ENCODE results near the gene GDF2.
A peak's percentile ranks its signal among the peaks of the same experiment; 100 is the strongest.

The GDF2 gene

DNA sequence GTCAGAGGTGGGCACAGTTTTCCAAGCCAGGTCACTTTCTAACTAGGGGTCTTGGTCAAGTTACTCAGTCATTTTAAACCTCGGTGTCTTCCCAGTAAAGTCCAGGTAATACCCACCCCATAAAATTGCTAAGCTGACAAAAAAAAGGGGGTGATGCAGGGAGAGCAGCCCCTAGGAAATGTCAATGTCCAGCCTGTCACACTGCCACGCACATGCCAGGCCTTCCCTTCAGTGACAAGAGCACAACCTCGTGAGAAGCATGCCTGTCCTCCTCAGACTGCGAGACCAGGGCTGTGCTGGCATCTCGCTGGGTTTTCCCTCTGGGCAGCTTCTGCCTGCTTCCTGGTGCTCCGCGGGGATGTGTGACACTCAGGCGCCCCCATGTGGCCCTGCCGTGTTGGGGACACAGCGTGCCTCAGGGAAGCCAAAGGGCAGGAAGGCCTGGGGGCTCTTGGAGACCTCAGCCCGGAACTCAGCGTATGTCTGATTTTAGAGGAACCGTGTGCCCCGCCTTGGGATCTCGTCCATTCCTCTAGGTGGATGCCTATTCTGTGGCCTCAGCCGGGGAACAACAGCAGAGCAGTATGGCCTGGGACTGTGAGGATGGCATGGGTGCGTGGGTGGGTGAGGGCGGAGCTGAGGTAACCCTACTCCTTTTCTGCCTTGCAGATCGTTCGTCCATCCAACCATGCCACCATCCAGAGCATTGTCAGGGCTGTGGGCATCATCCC, 10.2 kb upstream of the GDF2 start:
- DNase-seq (ENCODE audit: low spot score), result peak; percentile 63

DNA sequence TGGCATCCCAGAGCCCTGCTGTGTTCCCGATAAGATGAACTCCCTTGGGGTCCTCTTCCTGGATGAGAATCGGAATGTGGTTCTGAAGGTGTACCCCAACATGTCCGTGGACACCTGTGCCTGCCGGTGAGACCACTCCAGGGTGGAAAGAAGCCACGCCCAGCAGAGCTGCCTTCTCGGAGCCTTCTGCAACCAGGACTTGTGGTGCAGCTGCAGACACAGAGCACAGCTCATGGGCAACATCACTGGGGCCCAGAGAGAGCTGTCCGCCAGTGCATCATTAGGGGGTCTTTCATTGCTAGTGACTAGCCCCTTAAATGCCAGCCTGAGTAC, 9.6 kb upstream of the GDF2 start:
- no peak for DNase-seq (ENCODE audit: low spot score)

DNA sequence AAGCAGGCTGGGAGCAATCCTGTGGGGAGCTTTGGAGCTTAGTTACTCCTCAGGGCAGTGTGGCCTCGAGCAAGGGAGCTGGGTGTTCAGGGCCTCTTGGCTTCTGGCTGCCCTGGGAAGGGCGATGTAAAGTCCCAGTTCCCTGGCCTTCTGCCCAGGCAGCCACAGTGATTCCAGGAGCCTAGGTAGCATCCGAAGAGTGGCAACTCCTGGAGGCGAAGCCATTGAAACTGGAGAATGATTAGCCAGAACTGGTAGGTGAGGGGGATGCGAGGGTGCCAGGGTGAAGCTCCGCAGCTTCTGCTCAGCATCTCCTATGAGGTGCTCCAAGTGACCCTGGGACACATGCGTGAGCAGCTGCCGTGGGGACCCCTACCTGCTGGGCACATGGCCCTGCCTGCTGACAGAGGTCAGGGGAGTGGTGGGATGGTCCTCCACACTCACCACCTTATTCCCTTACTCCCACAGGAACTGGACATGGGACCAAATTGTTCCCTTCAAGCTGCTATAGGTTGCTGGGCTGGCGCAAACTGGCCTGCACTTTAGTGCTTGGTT, 7.8 kb upstream of the GDF2 start:
- no peak for DNase-seq (ENCODE audit: low spot score)

DNA sequence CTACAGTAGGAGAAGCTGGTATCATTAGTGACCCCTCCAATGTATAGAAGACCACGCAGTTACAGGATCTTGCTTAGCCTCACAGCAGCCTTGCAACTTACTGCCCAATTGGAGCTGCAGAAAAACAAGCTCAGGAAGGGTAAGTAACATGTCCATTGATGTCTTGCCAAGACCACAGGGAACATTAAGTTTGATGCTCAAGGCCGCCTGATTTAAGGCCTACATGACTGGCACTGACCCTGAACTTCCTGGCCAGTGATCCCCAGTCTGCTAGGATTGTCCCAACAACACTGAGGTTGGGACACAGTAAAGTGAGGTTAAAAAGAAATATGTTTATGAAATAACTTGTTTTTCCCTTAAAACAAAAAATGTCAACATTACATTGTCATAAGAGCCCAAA, 6.8 kb upstream of the GDF2 start:
- DNase-seq (ENCODE audit: low spot score), result no peak

DNA sequence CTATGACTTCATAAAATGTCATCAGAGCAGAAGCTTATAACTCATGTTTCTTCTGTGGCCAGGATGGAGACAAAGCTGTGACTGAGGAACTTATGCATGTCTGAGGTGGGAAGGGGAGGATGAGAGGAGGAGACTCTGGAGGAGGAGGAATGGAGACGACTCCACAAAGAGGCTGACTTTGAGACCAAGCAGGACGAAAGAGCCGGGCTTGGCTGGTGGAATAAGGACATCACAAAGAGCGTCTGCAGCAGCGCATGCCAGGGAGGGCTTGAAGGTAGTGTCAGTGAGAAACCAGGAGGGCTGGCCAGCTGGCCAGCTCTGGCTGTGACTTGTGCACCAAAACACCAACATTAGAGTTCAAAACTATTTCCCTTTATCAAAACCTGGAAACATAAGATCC, 6.1 kb upstream of the GDF2 start:
- no peak for DNase-seq (ENCODE audit: low spot score)

DNA sequence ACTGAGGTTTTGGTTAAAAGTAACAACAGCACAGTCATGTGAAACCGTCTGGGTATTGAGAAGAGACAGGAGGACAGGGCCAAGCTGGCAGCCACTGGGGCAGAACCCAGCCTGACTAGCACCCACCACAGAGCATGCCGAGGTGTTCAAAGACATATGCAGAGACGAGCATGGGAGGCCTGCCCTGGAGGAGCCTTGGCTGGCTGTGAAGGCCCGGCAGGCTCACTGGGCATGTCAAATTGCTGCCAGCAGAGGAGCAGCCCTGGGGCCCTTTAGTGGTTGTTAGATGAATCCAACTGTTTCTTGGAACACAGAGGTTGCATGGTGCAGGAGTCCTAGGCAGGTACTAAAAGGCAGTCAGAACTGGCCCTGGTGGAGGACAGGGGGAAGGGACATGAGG, 5.0 kb upstream of the GDF2 start:
- DNase-seq (ENCODE audit: low spot score), result no peak

DNA sequence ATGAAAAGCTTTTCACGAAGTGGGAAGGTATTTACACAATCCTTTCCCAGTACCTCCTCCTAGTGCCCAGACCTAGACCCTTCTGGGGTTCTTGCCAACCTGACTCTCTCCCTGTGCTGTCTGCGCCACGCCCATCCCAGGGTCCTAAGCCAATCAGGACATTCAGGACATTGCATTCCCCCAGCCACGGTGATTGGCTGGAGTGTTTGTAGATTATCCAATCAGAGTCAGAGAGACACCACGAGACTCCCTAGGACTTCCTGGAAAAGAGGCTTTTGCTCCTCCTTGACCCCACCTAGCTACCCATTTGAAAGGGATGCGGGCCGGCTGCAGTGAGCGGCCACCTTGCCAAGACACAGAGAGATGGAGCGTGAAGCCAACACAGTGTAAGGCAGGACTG, 3.5 kb upstream of the GDF2 start:
- no peak for DNase-seq (ENCODE audit: low spot score)

DNA sequence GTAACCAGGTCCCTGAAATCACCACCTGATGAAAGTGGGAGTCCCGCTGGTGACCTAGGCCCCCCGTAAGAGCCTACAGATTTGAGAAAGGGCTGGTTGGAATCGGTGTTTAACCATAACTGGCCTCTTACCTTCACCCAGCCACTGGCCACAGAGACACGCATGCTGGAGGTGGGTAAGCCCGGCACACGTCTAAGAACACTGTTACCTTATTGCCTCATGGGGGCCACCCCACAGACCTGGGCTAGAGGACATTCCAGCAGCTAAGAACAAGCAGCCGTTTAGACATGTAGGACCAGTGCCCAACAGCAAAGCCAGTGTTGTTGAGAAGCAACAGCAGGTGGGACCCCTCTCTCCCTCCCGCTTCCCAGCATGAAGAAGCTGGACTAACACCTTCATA, 2.5 kb upstream of the GDF2 start:
- DNase-seq (ENCODE audit: low spot score), result no peak

DNA sequence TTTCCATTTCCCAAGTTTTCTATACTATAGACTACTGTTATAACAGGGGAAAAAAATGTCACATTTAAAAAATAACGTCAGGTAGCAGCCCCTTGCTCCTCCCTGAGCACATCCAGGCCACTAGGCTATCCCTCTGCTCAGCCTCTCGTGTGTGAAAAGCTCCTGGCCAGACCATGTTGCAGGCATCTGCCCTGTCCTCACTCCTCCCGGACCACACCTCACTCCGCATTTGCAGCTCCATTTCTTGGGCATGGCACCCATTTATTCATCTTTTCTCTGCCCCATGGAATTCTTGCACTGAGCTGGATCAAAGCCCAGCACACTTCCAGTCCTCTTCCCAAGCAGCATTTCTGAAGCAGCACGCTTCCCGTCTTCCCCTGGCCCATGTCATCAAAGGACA, 1.4 kb upstream of the GDF2 start:
- DNase-seq (ENCODE audit: low spot score), result no peak

DNA sequence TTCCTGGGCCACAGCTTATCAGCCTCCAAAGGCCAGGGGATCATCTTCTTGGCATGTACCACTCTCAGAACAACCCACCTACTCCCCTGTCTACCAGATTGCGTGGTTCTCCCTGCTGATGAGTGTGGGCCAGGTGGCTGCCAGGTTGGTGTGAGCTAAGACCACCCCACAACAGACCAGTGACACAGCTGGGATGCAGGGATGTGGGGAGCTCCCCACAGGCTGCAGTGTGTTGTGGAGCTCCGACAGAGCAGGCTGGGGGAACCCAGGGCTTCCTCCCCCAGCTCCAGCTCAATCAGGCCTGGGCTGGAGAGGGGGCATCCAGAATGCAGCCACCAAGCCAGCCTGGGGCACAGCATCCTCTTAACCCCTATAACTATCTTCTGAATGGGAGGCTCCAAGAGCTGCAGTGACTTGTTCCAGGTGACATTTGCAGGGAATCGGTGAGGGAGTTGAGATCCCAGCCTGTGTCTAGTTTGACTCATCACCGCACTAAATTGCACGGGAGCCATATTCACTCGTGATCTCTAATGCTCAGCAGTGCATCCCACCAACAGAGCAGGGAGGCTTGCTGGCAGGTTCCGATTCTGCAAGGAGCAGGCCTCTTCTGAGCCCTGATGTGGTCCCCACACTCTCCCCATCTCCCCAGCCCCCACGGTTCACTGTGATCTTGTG, 596 bp upstream of the GDF2 start:
- no peak for DNase-seq (ENCODE audit: low spot score)

DNA sequence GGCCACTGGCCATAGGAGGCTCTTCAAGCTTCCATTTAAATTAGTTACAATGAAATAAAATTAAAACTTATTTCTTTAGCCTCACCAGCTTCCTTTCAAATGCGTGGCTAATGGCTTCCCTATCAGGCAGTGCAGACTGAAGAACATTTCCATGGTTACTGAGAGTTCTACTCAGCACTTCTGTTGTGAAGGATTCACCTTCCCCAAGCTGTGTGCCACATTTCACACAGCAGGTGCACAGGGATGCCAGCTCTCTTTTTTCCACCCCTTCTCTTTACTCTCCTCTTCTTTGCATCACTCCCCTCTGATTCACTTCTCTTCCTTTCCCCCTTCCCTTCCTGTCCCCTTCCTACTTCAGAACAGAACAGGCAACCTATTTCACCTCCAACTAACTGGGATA, 833 bp downstream of the GDF2 start:
- no peak for DNase-seq (ENCODE audit: low spot score)

DNA sequence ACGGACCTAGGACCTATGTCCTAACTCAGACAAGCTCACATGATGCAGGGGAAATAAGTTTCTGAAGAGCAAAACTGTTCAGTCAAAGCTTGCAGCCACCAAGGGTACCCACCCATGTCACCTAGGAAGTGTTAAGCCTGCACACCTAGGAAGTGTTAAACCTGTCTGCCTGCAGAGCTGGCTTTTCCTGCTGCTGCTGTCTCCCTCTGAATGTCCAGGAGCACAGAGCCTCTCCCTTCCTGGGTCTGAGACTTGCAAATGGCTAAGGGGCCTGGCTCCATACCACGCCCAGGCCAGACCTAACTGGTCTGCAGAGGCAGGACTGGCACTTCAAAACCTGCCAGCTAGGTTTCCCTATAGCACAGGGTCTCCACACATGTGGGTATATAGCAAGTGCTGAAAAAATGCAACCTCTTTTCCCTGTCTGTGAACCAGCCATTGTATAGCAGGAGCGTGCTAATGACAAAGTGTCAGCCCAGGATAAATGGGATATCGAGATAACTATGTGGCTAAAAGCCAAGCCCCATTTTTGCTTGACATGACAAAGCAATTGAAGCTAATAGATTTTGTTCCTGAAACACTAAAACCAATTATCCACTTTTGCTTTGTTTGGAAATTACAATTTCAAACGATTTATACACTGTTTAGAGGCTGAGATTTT, 1.5 kb downstream of the GDF2 start:
- no peak for DNase-seq (ENCODE audit: low spot score)

DNA sequence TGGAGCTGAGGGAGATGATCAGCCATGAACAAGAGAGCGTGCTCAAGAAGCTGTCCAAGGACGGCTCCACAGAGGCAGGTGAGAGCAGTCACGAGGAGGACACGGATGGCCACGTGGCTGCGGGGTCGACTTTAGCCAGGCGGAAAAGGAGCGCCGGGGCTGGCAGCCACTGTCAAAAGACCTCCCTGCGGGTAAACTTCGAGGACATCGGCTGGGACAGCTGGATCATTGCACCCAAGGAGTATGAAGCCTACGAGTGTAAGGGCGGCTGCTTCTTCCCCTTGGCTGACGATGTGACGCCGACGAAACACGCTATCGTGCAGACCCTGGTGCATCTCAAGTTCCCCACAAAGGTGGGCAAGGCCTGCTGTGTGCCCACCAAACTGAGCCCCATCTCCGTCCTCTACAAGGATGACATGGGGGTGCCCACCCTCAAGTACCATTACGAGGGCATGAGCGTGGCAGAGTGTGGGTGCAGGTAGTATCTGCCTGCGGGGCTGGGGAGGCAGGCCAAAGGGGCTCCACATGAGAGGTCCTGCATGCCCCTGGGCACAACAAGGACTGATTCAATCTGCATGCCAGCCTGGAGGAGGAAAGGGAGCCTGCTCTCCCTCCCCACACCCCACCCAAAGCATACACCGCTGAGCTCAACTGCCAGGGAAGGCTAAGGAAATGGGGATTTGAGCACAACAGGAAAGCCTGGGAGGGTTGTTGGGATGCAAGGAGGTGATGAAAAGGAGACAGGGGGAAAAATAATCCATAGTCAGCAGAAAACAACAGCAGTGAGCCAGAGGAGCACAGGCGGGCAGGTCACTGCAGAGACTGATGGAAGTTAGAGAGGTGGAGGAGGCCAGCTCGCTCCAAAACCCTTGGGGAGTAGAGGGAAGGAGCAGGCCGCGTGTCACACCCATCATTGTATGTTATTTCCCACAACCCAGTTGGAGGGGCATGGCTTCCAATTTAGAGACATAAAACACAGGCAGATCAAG, 3.3 kb downstream of the GDF2 start:
- no peak for DNase-seq (ENCODE audit: low spot score)

DNA sequence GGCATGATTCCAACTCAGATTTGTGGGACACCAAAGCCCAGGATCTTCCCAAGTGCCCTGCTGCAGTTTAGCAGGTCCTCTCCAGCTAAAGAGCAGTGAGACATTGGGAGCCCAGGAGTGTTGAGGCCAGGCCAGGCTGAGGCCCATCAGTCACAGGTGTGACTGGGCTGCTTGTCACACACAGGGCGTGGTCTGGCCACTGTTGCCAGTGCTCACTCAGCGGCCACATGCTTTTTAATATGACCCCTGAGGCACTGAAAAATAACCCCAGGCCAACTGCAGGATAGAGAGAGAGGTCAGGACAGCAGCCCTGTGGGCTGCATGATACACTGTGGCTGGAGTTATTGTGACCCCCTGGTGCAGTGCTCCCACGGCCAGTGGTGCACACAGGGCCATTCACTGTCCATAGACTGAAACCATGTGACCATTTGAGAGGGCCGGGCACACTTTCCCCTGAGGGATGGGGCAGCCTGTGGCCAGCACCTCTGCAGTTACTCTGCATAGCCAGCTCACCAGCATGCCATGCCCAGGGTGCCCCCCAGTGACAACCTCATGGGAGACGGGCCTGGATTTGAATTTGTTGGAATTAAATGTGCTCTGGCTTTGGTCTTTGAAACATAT, 4.2 kb downstream of the GDF2 start:
- no peak for DNase-seq (ENCODE audit: low spot score)

DNA sequence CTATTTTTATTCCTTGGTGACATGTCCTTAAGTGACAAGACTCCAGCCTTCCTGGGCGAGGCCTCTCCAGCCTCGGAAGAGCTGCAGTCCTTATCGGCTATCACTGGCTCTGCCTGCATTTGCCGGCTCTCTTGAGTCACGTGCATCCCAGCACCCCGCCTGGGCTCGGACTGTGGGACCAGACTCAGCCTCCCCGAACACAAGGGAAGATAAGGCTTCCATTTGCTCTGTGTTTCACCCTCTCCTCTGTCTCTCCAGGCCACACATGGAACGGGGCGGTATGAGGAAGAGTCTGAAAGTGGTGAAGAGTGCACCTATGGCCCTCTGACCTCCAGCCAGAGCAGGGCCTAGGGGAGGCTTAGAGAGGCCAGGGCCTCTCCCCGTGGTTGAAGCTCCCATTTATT, 4.7 kb downstream of the GDF2 start:
- no peak for DNase-seq (ENCODE audit: low spot score)

DNA sequence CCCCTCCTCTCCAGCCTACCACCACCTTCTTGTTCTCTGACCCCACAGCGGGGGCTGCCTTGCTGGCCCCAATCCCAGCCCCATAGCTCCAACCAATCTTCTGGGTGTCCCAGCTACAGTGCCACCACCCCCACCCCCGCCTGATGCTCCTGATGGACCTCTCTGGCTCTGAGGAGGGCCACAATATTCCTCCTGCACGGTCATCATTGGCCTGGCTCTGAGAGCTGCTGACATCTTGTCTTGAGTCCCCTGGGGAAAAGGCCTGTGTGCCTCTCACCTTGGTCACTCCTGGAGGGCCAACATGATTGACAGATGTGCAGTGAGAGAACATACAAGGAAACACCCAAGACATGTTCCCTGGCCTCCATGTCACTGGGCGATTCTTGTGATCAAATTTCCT, 7.6 kb downstream of the GDF2 start:
- DNase-seq (ENCODE audit: low spot score), result no peak

DNA sequence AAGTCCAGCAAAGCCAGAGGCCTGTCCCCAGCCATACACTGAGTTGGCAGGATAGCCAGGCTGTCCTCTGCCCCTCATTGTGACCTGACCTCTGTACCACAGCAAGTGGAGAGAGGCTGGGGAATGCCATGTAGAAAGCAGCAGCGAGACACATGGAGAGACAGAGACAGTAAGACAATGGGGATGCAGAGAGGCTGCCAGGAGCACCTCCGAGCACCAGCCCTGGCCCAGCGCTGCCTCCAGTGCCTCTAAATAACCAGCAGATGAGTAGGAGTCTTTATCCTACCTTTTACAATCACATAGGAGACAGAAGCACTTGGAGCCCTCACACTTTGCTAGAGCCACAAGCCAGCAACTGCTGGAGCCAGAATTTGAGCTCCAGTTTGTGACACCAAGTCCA, 8.1 kb downstream of the GDF2 start:
- DNase-seq (ENCODE audit: low spot score), result no peak

DNA sequence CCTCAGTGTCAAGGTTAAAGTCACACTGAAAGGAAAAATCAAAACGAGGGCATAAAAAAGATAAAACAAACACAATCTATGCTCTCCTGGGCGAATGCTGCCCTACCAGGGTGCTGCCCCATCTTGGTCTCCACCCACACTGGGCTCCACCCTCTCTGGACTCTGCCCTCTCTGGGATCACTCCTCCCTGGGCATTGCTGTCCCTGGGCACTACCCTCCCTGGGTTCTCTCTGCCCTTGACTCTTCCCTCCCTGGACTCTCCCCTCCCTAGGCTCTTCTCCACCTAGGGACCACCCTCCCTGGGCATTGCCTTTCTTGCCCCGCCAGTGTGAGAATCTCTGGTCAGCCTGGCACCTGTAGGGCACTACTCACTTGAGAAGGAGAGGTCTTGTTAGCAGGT, 8.6 kb downstream of the GDF2 start:
- no peak for DNase-seq (ENCODE audit: low spot score)

DNA sequence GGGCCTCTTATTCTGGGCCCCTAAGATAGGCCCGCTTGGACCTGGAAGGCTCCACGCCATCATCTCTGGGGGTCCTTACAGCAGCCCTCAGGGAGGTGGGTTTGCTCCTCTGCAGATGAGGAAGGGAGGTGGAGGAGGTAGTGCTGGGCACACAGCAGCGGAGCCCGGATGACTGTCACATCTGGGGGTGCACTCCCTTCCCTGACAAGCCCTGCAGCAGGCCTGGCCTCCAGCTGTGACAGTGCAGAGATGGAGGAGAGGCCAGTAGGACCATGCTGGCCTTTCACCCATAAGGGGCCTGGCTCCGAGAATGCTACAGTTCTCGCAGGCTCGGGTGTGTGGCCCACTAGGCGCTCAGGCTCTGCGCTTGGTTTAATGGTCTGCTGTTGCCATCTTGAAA, 9.2 kb downstream of the GDF2 start:
- no peak for DNase-seq (ENCODE audit: low spot score)

DNA sequence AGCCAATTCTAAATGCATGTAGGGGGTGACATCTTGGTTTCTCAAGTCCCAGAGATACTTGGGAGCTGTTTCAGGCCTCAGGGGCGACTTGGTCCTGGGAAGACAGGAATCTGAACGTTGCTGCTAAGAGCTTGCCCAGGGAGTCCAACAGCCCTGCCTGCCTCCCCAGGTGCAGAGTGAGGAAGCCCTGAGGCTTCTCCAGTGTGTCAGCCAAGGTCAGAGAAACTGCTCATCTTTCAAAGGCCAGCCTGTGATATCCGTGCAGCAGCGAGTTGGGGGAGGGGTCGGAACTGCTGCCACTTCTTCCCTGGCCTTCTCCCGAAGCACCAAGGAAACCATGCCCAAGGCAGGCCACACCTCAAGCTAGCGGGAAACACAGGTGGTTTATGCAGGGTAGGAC, 9.7 kb downstream of the GDF2 start:
- no peak for DNase-seq (ENCODE audit: low spot score)

DNA sequence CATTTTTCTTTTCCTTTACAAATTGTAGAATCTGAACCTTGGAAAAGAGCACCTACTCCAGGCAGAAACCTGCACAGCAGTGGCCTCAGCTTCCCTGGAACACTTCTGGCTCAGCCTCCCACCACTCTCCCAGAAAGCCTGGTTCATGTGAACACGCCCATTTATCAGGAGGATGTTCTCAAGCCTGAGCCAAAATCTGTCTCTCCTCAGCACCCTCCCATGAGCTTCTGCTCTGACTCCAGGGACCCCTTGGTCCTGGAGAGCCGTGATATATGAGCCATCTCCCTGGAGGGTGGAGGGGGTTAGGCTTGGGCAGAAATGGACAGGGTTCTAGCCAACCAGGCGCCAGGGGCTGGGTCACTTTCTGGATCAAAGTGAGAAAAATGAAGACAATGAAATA, 10.1 kb downstream of the GDF2 start:
- no peak for DNase-seq (ENCODE audit: low spot score)

DNA sequence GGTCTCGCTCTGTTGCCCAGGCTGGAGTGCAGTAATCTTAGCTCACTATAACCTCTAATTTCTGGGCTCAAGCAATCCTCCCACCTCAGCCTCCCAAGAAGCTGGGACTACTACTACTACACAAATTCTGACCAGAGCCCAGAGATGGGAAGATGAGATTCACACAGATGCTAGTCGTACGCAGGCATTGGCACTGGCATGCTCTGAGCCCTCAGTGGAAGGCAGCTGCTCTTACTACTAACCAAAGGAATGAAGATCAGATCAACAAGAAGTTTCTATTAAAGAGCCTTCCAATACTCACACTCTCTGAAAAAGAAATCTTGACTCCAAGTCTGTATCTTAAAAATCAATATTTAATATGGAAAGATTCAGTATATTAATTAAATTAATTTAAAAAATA, 10.7 kb downstream of the GDF2 start:
- DNase-seq (ENCODE audit: low spot score), result no peak

All from kidney capillary endothelial cell (primary cell).